ENCODE measurements around the gene CMTM7.
A peak's percentile ranks its signal among the peaks of the same experiment; 100 is the strongest.

Gene CMTM7

GRCh38 chr3:32414522-32415202 lies 23.0 kb downstream of the CMTM7 start:
- DNase-seq, result peak; percentile 84

GRCh38 chr3:32419742-32420125 lies 28.1 kb downstream of the CMTM7 start:
- no peak for DNase-seq

- peak; percentile 50 for DNase-seq
Observed at GRCh38 chr3:32420126-32421038, 28.7 kb downstream of the CMTM7 start.

- no peak for DNase-seq
Observed at GRCh38 chr3:32421185-32421584, 29.5 kb downstream of the CMTM7 start.

GRCh38 chr3:32421991-32422859 lies 30.6 kb downstream of the CMTM7 start:
- DNase-seq, result peak; percentile 88

GRCh38 chr3:32422943-32423342 lies 31.3 kb downstream of the CMTM7 start:
- no peak for DNase-seq

GRCh38 chr3:32423534-32423933 lies 31.9 kb downstream of the CMTM7 start:
- no peak for DNase-seq

- DNase-seq, result no peak
Observed at GRCh38 chr3:32423956-32424557, 32.4 kb downstream of the CMTM7 start.

GRCh38 chr3:32424581-32425250 lies 33.1 kb downstream of the CMTM7 start:
- DNase-seq, result no peak

GRCh38 chr3:32428092-32429068 lies 36.7 kb downstream of the CMTM7 start:
- DNase-seq, result no peak

GRCh38 chr3:32430900-32431299 lies 39.2 kb downstream of the CMTM7 start:
- no peak for DNase-seq

- no peak for DNase-seq
Observed at GRCh38 chr3:32431481-32431880, 39.8 kb downstream of the CMTM7 start.

GRCh38 chr3:32432045-32432710 lies 40.5 kb downstream of the CMTM7 start:
- DNase-seq, result no peak

GRCh38 chr3:32432711-32433530 lies 41.3 kb downstream of the CMTM7 start:
- no peak for DNase-seq

GRCh38 chr3:32434206-32434605 lies 42.6 kb downstream of the CMTM7 start:
- DNase-seq, result no peak

- no peak for DNase-seq
Observed at GRCh38 chr3:32435911-32436815, 44.5 kb downstream of the CMTM7 start.

GRCh38 chr3:32436816-32437189 lies 45.1 kb downstream of the CMTM7 start:
- no peak for DNase-seq

- DNase-seq, result no peak
Observed at GRCh38 chr3:32437896-32438295, 46.2 kb downstream of the CMTM7 start.
